Esophagus squamous epithelium (tissue), 5 donors: ENCODE results near the gene MMP2. TPM values are rescaled to one million over a fixed set of nuclear protein-coding genes. Genes with fewer than 3 reads are reported as not detected.

Experiments used
- DNase-seq: peaks from one replicate; lab custom pipeline; 2025; lab: John Stamatoyannopoulos, UW
- H3K27ac ChIP-seq, 4 donors: fragments of 200-600 bp; sonication (generic); one replicate each; pipeline ENCODE4 v1.5.1; 2016 to 2019; ENCODE audit warnings: mild to moderate bottlenecking in 1 of 4
- H3K27me3 ChIP-seq, 4 donors: fragments of 200-600 bp; sonication (generic); 1 replicate in 3 of 4; 2 replicates in 1 of 4; pipeline versions ENCODE4 v1.5.1 to v1.6.0; 2017 to 2021; ENCODE audit warnings: antibody characterized with exemption in 1 of 4
- H3K36me3 ChIP-seq, 3 donors: fragments of 200-600 bp; sonication (generic); one replicate each; pipeline ENCODE4 v1.5.1; 2016 to 2019
- H3K4me1 ChIP-seq, 3 donors: fragments of 200-600 bp; sonication (generic); one replicate each; pipeline ENCODE4 v1.5.1; 2017 to 2019
- H3K4me3 ChIP-seq, 4 donors: fragments of 200-600 bp; sonication (generic); 1 replicate in 3 of 4; 2 replicates in 1 of 4; pipeline ENCODE4 v1.5.1; 2016 to 2019; ENCODE audit warnings: mild to moderate bottlenecking in 2 of 4, moderate library complexity in 1 of 4
- H3K9me3 ChIP-seq, 3 donors: fragments of 200-600 bp; sonication (generic); one replicate each; pipeline ENCODE4 v1.5.1; 2016 to 2019
- CTCF ChIP-seq, 6 experiments: fragments of 450-650 bp in 4 of 6; fragments of 200-600 bp in 2 of 6; sonication (generic) in 2 of 6; IDR thresholded peaks; one replicate each; pipeline ENCODE4 v1.5.1; 2016 to 2019; ENCODE audit warnings: antibody characterized with exemption in 6 of 6, mild to moderate bottlenecking in 4 of 6, moderate library complexity in 4 of 6
- POLR2A ChIP-seq, 4 donors: fragments of 450-650 bp; IDR thresholded peaks; one replicate each; pipeline ENCODE4 v1.6.1; 2017; ENCODE audit warnings: antibody characterized with exemption in 4 of 4, mild to moderate bottlenecking in 4 of 4, moderate library complexity in 3 of 4
- WGBS, 2 donors: methylation state at CpG; one replicate each; pipeline ENCODE4 v1.1.5; 2018; 5-methylcytosine and 5-hydroxymethylcytosine counted together
- intact Hi-C: fragments of 100-400 bp; cut with DNase I; formaldehyde crosslinking; loops from one replicate; pipeline ENCODE4 v1.15.0; 2022
- total RNA-seq, 4 donors: library from RNA; depleted of rRNA; stranded (reverse); fragments of >200 nt; gene quantifications; one replicate each; pipeline ENCODE4 v1.1.0, GENCODE V29; 2016
- donor health status: DM: yes; HTN: yes; CAD: no.

The MMP2 gene
- total RNA-seq, 4 donors from 2014 or later: 4.5 to 210 (median 92.7) TPM

GRCh38 chr16:55444754-55445485, 34.1 kb upstream of the MMP2 start:
- peaks cover 0 to under 1% (median under 1%) of the 10 kb centered on the region in 3 donors for H3K4me1 ChIP-seq
- DNase-seq: no peak
- H3K36me3 ChIP-seq: no peaks in the 10 kb centered on the region
- intact Hi-C loops: loop anchor here (10.0 kb wide), 1 partner anchor 60 kb away; the partner anchor contains the start of gene LPCAT2
- WGBS, 2 donors: 57 to 79% methylated on average over 4 to 8 of the region's 8 CpGs
- H3K9me3 ChIP-seq: no peaks in the 10 kb centered on the region
- no peaks in the 10 kb centered on the region for H3K27me3 ChIP-seq
- H3K27ac ChIP-seq: no peak overlapping the region
- no peak overlapping the region for H3K4me3 ChIP-seq
- no peak for TF ChIP-seq POLR2A (IDR thresholded peaks at IDR 0.05)
- no peak for TF ChIP-seq CTCF (IDR thresholded peaks at IDR 0.05)

- Histone ChIP-seq H3K27me3 (no peaks in the 10 kb centered on the region), H3K9me3 (no peaks in the 10 kb centered on the region), H3K4me3 (no peak overlapping the region), H3K36me3 (no peaks in the 10 kb centered on the region), H3K4me1 (no peaks in the 10 kb centered on the region), H3K27ac (no peak overlapping the region)
- TF ChIP-seq CTCF (IDR thresholded peaks at IDR 0.05) (no peak), POLR2A (IDR thresholded peaks at IDR 0.05) (no peak)
- no peak for DNase-seq
- WGBS, 2 donors: 87 to 91% methylated on average over 12 of the region's 12 CpGs
- intact Hi-C loops: loop anchor here (10.0 kb wide), 1 partner anchor 58 kb away; the partner anchor contains the start of gene LPCAT2
Measured at GRCh38 chr16:55447231-55447630, 31.8 kb upstream of the MMP2 start.

- Histone ChIP-seq H3K36me3 (no peaks in the 10 kb centered on the region), H3K9me3 (no peaks in the 10 kb centered on the region), H3K4me3 (no peak overlapping the region), H3K4me1 (peaks cover 0 to 8% (median 0%) of the 10 kb centered on the region in 3 donors), H3K27me3 (no peaks in the 10 kb centered on the region), H3K27ac (no peak overlapping the region)
- DNase-seq: no peak
- no peak for TF ChIP-seq CTCF (IDR thresholded peaks at IDR 0.05)
- no peak for TF ChIP-seq POLR2A (IDR thresholded peaks at IDR 0.05)
- intact Hi-C loops: no loop called here
- WGBS, 2 donors: 78 to 80% methylated on average over 2 of the region's 2 CpGs
Measured at GRCh38 chr16:55452996-55453395, 26.0 kb upstream of the MMP2 start.

GRCh38 chr16:55453909-55454308, 25.1 kb upstream of the MMP2 start:
- H3K4me1 ChIP-seq: peaks cover 0 to 8% (median 0%) of the 10 kb centered on the region in 3 donors
- no peak for DNase-seq
- WGBS, 2 donors: 27 to 28% methylated on average over 2 of the region's 2 CpGs
- no peaks in the 10 kb centered on the region for H3K36me3 ChIP-seq
- intact Hi-C loops: no loop called here
- no peak overlapping the region for H3K4me3 ChIP-seq
- peak overlapping the region in 1 of 4 donors; percentile 42 for H3K27ac ChIP-seq
- H3K9me3 ChIP-seq: no peaks in the 10 kb centered on the region
- TF ChIP-seq POLR2A (IDR thresholded peaks at IDR 0.05): no peak
- TF ChIP-seq CTCF (IDR thresholded peaks at IDR 0.05): no peak
- no peaks in the 10 kb centered on the region for H3K27me3 ChIP-seq

GRCh38 chr16:55454861-55455260, 24.1 kb upstream of the MMP2 start:
- Histone ChIP-seq H3K9me3 (no peaks in the 10 kb centered on the region), H3K27ac (no peak overlapping the region), H3K4me3 (no peak overlapping the region), H3K4me1 (peaks cover 0 to 8% (median 0%) of the 10 kb centered on the region in 3 donors), H3K36me3 (no peaks in the 10 kb centered on the region), H3K27me3 (no peaks in the 10 kb centered on the region)
- intact Hi-C loops: no loop called here
- TF ChIP-seq CTCF (IDR thresholded peaks at IDR 0.05) (no peak), POLR2A (IDR thresholded peaks at IDR 0.05) (no peak)
- 71 to 91% methylated on average over 6 of the region's 6 CpGs for WGBS, 2 donors
- no peak for DNase-seq
